NCI-H524 (cell line): ENCODE measurements around the gene CAB39.
A peak's percentile ranks its signal among the peaks of the same experiment; 100 is the strongest.

ENCODE experiments used
- DNase-seq, 2 experiments: peaks; one replicate each; lab custom pipeline; 2025; lab: John Stamatoyannopoulos, UW

The CAB39 gene

DNA sequence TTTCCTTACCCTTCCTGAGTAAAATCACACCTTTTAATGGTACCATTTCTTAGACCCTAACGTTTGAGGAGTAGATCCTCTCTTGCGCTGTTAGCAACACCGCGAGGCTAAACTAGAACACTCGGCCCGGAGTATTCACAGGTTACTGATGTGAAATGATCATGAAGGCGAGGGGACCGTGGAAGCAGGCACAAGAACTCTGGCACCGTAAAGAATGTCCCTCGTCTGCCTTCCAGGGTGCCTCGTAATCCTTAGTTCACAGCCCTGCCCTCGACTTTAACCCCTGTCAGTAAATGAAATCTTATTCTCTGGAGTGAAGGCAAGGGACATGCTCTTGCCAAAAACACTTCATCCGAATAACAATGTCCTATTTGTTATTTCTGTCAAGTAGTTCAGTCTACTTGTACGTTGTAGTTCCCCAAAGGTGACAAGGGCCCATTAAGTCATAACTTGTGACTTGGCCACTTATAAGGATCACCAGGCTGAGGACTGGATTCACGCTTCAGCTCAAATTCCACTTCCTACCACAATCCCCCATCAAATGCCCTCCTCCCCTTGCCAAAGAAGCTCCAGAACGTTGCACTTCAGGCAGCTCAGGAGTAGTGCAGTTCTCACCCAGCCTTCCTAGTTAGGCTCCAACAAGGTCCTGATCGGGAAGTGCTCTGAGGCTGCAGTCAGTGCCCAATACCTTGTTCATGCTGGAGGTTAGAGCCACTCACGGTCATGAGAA lies 108.8 kb downstream of the CAB39 start:
- no peak for DNase-seq

- DNase-seq, result no peak
Measured at GRCh38 chr2:230821991-230822520, 109.4 kb downstream of the CAB39 start.

DNA sequence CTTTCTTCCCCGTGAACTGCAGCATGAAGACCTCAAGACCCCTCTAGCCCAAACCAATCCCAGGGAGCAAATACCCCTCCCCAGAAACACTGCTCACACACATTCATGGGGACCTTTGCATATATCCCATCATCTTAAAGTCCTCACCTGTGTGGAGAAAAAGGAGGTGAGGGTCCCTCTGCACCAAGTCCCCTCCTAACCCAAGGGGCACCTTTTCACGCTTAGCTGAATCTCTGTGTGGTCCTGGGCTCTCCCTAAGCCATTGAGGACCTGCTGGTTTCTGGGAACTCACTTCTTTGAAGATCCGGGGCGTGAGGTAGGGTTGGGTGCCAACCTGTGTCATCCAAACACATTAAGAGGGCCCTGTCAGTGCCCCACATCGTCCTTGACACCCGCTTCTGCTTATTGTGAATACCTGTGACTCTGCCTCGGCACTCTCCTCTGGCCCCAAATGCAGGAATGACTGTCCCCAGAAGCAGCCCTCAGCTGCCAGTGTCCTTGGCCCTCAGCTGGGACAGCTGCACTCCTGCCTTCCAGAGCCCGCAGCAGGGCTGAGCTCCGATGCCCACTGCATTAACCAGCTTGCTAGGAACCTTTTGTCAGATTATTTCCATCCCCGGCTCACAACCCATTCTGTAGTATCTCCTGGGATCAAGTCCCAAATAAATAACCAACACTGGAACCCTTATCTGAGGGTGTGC lies 110.8 kb downstream of the CAB39 start:
- no peak for DNase-seq

GRCh38 chr2:230824406-230824978 lies 111.8 kb downstream of the CAB39 start:
- DNase-seq, result peak; percentile 63 to 84

- no peak for DNase-seq
Measured at GRCh38 chr2:230825354-230825753, 112.7 kb downstream of the CAB39 start.

- no peak for DNase-seq
Measured at GRCh38 chr2:230827774-230828271, 115.2 kb downstream of the CAB39 start.

GRCh38 chr2:230828272-230828961 lies 115.8 kb downstream of the CAB39 start:
- peak in 1 of 2 experiments; percentile 7 for DNase-seq

DNA sequence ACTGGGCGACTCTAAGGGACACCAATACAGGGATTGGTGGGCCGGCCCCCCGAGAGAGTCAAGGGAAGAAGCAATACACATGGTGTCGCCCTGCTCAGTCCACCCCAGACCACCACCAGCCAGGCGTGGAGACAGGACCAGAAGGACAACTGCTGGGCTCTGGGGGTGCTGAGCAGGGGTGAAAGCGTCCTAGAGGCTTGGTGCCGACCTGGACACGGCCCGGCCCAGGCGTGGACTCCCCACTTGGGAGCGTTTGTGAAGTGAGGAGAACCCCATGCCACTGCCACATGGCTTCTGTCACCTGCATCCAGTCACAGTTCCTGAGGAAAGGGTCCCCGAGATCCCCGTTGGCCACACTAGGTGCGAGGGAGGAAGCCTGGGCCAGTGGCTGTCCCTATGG lies 116.7 kb downstream of the CAB39 start:
- no peak for DNase-seq

GRCh38 chr2:230829959-230830358 lies 117.3 kb downstream of the CAB39 start:
- DNase-seq, result no peak

GRCh38 chr2:230830428-230830827 lies 117.8 kb downstream of the CAB39 start:
- DNase-seq, result no peak

DNA sequence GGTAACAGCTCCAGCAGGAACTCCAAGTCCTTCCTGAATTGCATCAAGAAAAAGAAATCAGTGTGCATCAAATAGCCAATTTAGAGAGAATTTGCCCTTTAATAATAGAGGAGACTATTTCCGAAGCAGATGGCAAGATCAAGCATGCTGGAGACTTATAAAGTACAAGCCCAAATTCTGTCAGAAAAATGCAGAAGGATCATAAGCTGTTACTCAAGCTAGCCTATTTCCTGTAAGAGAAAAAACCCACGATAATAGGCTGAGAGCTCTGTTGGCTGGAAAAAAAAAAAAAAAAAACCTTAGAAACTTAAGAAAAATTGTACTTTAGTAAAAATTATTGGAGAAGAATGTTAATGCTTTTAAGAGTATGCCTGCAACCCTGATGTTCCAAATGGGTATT lies 127.7 kb downstream of the CAB39 start:
- no peak for DNase-seq

- DNase-seq, result peak; percentile 27 to 81
Measured at GRCh38 chr2:230842473-230842872, 129.8 kb downstream of the CAB39 start.

DNA sequence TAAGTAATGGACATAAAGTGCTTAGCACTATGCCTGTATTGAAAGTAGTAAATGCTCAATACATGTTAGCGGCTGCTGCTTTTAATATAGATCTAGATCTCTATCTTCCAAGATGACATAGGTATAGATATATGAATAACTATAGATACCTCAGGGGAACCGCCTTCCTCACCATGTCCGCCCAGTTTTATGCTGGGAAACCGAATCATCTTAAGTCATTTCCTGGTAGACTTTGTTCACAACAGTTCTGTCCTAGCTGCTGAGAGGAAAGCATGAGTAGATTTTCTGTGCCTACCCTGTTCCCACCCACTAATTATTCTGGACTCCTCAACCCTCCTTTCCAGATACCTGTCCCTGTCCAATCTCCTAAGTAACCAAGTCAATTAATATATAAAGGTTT lies 130.5 kb downstream of the CAB39 start:
- DNase-seq, result no peak

- no peak for DNase-seq
Measured at GRCh38 chr2:230846360-230846759, 133.7 kb downstream of the CAB39 start.

DNA sequence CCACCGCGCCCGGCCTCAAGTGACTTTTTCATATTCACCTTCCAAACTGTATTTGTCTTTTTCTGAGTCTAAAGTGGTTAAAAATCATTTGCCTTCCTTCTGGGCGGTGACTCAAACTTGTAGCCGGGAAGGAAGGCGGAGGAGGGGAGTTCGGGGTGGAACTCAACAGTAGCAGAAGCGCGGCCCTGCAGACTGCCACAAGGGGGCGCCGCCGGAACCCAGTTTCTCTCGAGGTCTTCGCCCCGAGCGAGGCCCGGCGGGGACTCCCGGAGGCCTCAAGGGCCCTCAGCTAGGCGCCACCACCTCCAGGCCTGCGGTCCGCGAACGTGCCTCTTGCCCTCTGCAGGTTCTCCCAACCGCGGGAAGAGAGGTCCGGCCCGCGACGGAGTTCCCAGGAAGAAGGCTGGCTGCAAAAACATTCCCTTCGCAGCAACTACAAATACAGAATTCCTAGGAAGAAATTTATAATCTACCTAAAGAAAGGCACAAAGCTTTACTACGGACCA lies 135.3 kb downstream of the CAB39 start:
- DNase-seq, result peak in 1 of 2 experiments; percentile 70

- DNase-seq, result no peak
Measured at GRCh38 chr2:230849633-230850357, 137.2 kb downstream of the CAB39 start.

GRCh38 chr2:230850358-230850658 lies 137.7 kb downstream of the CAB39 start:
- DNase-seq, result no peak

- no peak for DNase-seq
Measured at GRCh38 chr2:230852113-230852512, 139.5 kb downstream of the CAB39 start.

DNA sequence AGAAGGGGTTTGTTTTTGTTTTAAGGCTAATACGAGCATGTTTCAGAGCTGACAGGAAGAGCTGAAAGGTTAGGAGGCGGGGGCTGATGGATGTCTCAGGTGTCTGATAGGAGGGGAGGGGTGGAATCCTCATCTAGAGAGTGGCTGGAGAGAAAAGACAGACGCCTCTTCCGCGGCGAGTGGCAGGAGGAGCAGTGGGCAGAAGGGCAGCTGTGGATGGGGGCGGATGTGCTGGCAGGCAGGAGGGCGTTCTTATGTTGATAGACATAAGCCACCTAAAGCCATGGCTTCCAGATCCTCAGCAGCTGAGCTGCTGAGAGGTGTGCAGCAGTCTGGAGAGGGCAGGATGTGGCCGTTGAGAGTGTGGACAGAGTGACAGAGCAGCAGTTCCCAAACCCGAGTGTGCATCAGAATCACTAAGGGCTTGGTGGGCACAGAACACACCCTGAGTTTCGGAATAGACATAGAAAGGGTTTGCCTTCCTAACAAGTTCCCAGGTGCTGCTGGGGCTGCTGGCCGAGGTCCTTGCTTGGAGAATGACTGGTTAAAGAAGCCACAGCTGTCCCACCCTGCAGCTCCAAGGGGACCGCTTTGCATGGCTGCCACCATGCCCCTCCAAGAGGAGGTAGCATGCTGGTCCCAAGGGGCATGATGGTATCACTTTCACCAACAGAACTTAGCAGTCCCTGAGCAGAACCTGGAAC lies 149.1 kb downstream of the CAB39 start:
- DNase-seq, result peak; percentile 21 to 70

- no peak for DNase-seq
Measured at GRCh38 chr2:230862292-230862691, 149.7 kb downstream of the CAB39 start.

GRCh38 chr2:230863031-230863430 lies 150.4 kb downstream of the CAB39 start:
- DNase-seq, result no peak
